Neural cell (in vitro differentiated cells): ENCODE measurements around the gene KIAA1210.

ENCODE experiments used
- EP300 ChIP-seq: fragments of 450-650 bp; conservative IDR thresholded peaks from 2 replicates; pipeline ENCODE4 v1.6.1; 2014; ENCODE audit warnings: antibody characterized with exemption, mild to moderate bottlenecking, moderate library complexity; ENCODE audit not compliant: poor library complexity, severe bottlenecking
- EZH2 ChIP-seq: fragments of 200-600, 300-800 bp; shearing (Covaris generic), sonication (generic); IDR thresholded peaks from 2 replicates; pipeline ENCODE4 v1.6.1; 2014; ENCODE audit warnings: antibody characterized with exemption, low read length, borderline replicate concordance, mild to moderate bottlenecking; ENCODE audit not compliant: insufficient read depth, poor library complexity, severe bottlenecking
- MXI1 ChIP-seq: fragments of 450-650 bp; conservative IDR thresholded peaks from 2 replicates; pipeline ENCODE4 v1.6.1; 2014; ENCODE audit warnings: antibody characterized with exemption, mild to moderate bottlenecking; ENCODE audit not compliant: poor library complexity, severe bottlenecking
- POLR2AphosphoS5 ChIP-seq: IDR thresholded peaks from 2 replicates; pipeline ENCODE4 v1.6.1; 2012
- RAD21 ChIP-seq: fragments of 450-650 bp; conservative IDR thresholded peaks from 2 replicates; pipeline ENCODE4 v1.6.1; 2014; ENCODE audit warnings: antibody characterized with exemption, mild to moderate bottlenecking, moderate library complexity
- SMC3 ChIP-seq: fragments of 450-650 bp; conservative IDR thresholded peaks from 2 replicates; pipeline ENCODE4 v1.6.1; 2014; ENCODE audit warnings: antibody characterized with exemption, mild to moderate bottlenecking, moderate library complexity; ENCODE audit not compliant: poor library complexity
- TAF1 ChIP-seq: IDR thresholded peaks from 2 replicates; pipeline ENCODE4 v1.6.1; 2012; ENCODE audit warnings: low read depth
- TF ChIP-seq, protein P1 (sequence below): fragments of 450-650 bp; IDR thresholded peaks from 2 replicates; pipeline ENCODE4 v1.5.1; 2014; ENCODE audit warnings: antibody characterized with exemption, mild to moderate bottlenecking, moderate library complexity; ENCODE audit not compliant: poor library complexity, severe bottlenecking
- TF ChIP-seq, protein P2 (sequence below): IDR thresholded peaks from 2 replicates; pipeline ENCODE4 v1.6.1; 2012; ENCODE audit warnings: borderline replicate concordance

DNA sequence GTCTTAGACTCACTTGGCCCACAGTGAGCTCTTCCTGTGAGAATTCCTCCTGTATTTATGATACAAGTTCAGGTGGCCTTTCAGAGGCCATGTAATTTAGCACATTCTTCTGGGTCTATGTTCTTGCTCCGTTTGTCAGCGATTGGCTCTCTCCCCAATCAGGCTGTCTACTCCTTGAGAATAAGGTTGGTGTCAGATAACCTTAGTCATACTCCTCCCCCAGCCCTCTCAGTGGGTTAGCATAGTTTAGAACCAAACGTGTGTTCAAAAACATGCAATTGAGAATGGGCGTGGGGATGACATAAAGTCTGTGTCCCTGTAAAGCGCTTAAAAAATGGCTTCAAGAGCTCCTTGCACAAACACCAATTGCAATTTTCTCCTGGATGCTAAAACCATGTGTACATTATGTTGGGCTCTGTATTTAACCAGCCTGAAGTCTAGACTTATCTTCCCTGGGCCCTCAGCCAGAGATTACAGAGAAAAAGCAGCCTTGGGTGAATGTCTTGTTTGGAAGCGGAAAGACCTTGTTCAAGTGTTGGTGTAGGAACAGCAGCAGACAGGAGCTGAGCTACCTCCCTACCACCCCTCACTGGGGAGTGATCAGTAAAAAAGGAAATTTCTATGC is 64.8 kb downstream of the KIAA1210 start:
- TF ChIP-seq, protein P1, sequence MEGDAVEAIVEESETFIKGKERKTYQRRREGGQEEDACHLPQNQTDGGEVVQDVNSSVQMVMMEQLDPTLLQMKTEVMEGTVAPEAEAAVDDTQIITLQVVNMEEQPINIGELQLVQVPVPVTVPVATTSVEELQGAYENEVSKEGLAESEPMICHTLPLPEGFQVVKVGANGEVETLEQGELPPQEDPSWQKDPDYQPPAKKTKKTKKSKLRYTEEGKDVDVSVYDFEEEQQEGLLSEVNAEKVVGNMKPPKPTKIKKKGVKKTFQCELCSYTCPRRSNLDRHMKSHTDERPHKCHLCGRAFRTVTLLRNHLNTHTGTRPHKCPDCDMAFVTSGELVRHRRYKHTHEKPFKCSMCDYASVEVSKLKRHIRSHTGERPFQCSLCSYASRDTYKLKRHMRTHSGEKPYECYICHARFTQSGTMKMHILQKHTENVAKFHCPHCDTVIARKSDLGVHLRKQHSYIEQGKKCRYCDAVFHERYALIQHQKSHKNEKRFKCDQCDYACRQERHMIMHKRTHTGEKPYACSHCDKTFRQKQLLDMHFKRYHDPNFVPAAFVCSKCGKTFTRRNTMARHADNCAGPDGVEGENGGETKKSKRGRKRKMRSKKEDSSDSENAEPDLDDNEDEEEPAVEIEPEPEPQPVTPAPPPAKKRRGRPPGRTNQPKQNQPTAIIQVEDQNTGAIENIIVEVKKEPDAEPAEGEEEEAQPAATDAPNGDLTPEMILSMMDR = no peak
- TF ChIP-seq MXI1 (no peak), SMC3 (no peak), TAF1 (no peak), RAD21 (no peak), EP300 (no peak), EZH2 (no peak), POLR2AphosphoS5 (no peak)
- TF ChIP-seq, protein P2, sequence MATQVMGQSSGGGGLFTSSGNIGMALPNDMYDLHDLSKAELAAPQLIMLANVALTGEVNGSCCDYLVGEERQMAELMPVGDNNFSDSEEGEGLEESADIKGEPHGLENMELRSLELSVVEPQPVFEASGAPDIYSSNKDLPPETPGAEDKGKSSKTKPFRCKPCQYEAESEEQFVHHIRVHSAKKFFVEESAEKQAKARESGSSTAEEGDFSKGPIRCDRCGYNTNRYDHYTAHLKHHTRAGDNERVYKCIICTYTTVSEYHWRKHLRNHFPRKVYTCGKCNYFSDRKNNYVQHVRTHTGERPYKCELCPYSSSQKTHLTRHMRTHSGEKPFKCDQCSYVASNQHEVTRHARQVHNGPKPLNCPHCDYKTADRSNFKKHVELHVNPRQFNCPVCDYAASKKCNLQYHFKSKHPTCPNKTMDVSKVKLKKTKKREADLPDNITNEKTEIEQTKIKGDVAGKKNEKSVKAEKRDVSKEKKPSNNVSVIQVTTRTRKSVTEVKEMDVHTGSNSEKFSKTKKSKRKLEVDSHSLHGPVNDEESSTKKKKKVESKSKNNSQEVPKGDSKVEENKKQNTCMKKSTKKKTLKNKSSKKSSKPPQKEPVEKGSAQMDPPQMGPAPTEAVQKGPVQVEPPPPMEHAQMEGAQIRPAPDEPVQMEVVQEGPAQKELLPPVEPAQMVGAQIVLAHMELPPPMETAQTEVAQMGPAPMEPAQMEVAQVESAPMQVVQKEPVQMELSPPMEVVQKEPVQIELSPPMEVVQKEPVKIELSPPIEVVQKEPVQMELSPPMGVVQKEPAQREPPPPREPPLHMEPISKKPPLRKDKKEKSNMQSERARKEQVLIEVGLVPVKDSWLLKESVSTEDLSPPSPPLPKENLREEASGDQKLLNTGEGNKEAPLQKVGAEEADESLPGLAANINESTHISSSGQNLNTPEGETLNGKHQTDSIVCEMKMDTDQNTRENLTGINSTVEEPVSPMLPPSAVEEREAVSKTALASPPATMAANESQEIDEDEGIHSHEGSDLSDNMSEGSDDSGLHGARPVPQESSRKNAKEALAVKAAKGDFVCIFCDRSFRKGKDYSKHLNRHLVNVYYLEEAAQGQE = no peak
